IgD-negative memory B cell (primary cell): ENCODE results near the gene MAFB. TPM values are rescaled to one million over a fixed set of nuclear protein-coding genes. Genes with fewer than 3 reads are reported as not detected.

Source experiments
- H3K27ac Mint-ChIP-seq, 3 donors: one replicate each; pipeline ENCODE4 v1.8.0; 2020 to 2022; ENCODE audit warnings: mild to moderate bottlenecking in 3 of 3, mixed read lengths in 3 of 3, moderate library complexity in 1 of 3
- H3K27me3 Mint-ChIP-seq: one replicate; pipeline ENCODE4 v1.8.0; 2021; ENCODE audit warnings: mixed read lengths
- H3K36me3 Mint-ChIP-seq: one replicate; pipeline ENCODE4 v1.8.0; 2020; ENCODE audit warnings: mild to moderate bottlenecking, mixed read lengths
- H3K4me1 Mint-ChIP-seq, 3 donors: one replicate each; pipeline ENCODE4 v1.8.0; 2020 to 2022; ENCODE audit warnings: mixed read lengths in 3 of 3, mild to moderate bottlenecking in 1 of 3
- H3K4me3 Mint-ChIP-seq, 4 donors: one replicate each; pipeline ENCODE4 v1.8.0; 2020 to 2022; ENCODE audit warnings: mild to moderate bottlenecking in 4 of 4, mixed read lengths in 4 of 4, moderate library complexity in 3 of 4
- H3K9me3 Mint-ChIP-seq, 3 donors: one replicate each; pipeline ENCODE4 v1.8.0; 2020 to 2021; ENCODE audit warnings: mixed read lengths in 3 of 3, mild to moderate bottlenecking in 1 of 3
- polyA plus RNA-seq: library from polyadenylated mRNA; unstranded; fragments of 300-500 nt; fragmentation: Illumina TruSeq; gene quantifications from one replicate; pipeline ENCODE4 v1.2.3, GENCODE V29; 2021

MAFB gene
- polyA plus RNA-seq, 1 donor from 2014 or later, result not detected

- peaks cover 0 to 1% (median 0%) of the 10 kb centered on the region in 3 donors for H3K9me3 Mint-ChIP-seq
- peaks cover 28% of the 10 kb centered on the region for H3K27me3 Mint-ChIP-seq
- peaks cover 0 to 7% (median 0%) of the 10 kb centered on the region in 3 donors for H3K4me1 Mint-ChIP-seq
- no peak overlapping the region for H3K27ac Mint-ChIP-seq
- no peaks in the 10 kb centered on the region for H3K36me3 Mint-ChIP-seq
- H3K4me3 Mint-ChIP-seq, result no peak overlapping the region
Measured at GRCh38 chr20:40680161-40680959, 8.7 kb downstream of the MAFB start.

DNA sequence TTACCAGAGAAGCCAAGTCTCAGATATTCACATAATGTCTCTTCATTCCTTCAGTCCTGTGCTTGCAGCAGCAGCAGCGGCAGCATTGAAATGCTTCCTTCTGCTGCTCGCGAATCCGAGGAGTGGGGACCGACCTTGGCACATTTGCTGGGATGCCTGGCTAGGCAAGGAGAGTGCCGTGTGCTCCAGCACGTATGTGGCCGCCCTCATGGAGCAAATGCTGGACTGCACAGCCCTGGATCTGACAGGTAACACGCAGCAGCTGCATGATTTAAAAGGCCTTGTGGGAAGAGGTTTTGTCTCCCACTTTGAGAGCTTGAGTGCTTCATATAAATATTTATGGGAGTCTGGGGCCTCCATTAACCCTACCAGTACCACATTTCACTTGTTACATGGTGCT, 9.9 kb downstream of the MAFB start:
- peaks cover 23% of the 10 kb centered on the region for H3K27me3 Mint-ChIP-seq
- H3K9me3 Mint-ChIP-seq, result peaks cover 0 to 1% (median 0%) of the 10 kb centered on the region in 3 donors
- H3K36me3 Mint-ChIP-seq, result no peaks in the 10 kb centered on the region
- H3K4me1 Mint-ChIP-seq, result peaks cover 0 to 7% (median 0%) of the 10 kb centered on the region in 3 donors
- no peak overlapping the region for H3K27ac Mint-ChIP-seq
- no peak overlapping the region for H3K4me3 Mint-ChIP-seq

DNA sequence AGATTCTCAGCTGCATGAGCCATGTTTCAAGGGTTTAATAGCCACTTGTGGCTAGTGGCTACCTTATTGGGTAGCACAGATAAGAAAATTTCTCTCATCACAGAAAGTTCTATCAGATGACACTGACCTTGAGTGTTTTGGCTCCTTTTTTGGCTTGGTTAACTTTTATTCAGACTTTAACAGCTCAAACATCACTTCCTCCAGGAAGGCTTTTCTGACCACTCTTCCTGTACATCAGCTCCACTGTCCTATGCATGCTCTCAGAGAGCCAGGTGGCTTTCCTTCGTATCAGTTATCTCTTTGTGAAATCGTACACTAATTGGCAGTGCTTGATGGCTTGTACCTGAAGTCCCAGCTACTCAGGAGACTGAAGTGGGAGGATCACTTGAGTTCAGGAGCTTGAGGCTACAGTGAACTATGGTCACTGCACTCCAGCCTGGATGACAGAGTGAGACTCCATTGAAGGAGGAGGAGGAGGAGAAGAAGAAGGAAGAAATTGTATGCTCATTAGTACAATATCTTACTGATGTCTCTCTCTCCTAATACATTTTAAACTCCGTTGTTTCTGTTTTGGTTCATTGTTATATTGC, 10.7 kb downstream of the MAFB start:
- Mint-ChIP-seq H3K27me3 (peaks cover 18% of the 10 kb centered on the region), H3K4me3 (no peak overlapping the region), H3K27ac (no peak overlapping the region), H3K9me3 (peaks cover 0 to 1% (median 0%) of the 10 kb centered on the region in 3 donors), H3K4me1 (peaks cover 0 to 7% (median 0%) of the 10 kb centered on the region in 3 donors), H3K36me3 (no peaks in the 10 kb centered on the region)

GRCh38 chr20:40677343-40677924, 11.6 kb downstream of the MAFB start:
- peaks cover 15% of the 10 kb centered on the region for H3K27me3 Mint-ChIP-seq
- peaks cover 0 to 5% (median 0%) of the 10 kb centered on the region in 3 donors for H3K4me1 Mint-ChIP-seq
- H3K9me3 Mint-ChIP-seq, result peaks cover 0 to 1% (median 0%) of the 10 kb centered on the region in 3 donors
- no peak overlapping the region for H3K4me3 Mint-ChIP-seq
- no peaks in the 10 kb centered on the region for H3K36me3 Mint-ChIP-seq
- no peak overlapping the region for H3K27ac Mint-ChIP-seq

- no peak overlapping the region for H3K27ac Mint-ChIP-seq
- peaks cover 0 to 1% (median 0%) of the 10 kb centered on the region in 3 donors for H3K9me3 Mint-ChIP-seq
- no peaks in the 10 kb centered on the region for H3K36me3 Mint-ChIP-seq
- H3K27me3 Mint-ChIP-seq, result peaks cover 15% of the 10 kb centered on the region
- peaks cover 0 to 3% (median 0%) of the 10 kb centered on the region in 3 donors for H3K4me1 Mint-ChIP-seq
- peak overlapping the region in 1 of 4 donors; percentile 3 for H3K4me3 Mint-ChIP-seq
Measured at GRCh38 chr20:40676491-40677269, 12.4 kb downstream of the MAFB start.

GRCh38 chr20:40675599-40676221, 13.3 kb downstream of the MAFB start:
- peaks cover 0 to 3% (median 0%) of the 10 kb centered on the region in 3 donors for H3K4me1 Mint-ChIP-seq
- no peak overlapping the region for H3K27ac Mint-ChIP-seq
- H3K9me3 Mint-ChIP-seq, result peaks cover 0 to 1% (median 0%) of the 10 kb centered on the region in 3 donors
- H3K4me3 Mint-ChIP-seq, result no peak overlapping the region
- peaks cover 15% of the 10 kb centered on the region for H3K27me3 Mint-ChIP-seq
- no peaks in the 10 kb centered on the region for H3K36me3 Mint-ChIP-seq

GRCh38 chr20:40673442-40673841, 15.6 kb downstream of the MAFB start:
- Mint-ChIP-seq H3K36me3 (no peaks in the 10 kb centered on the region), H3K9me3 (peaks cover 0 to 1% (median 0%) of the 10 kb centered on the region in 3 donors), H3K4me1 (peaks cover 0 to 3% (median 0%) of the 10 kb centered on the region in 3 donors), H3K27me3 (peaks cover 9% of the 10 kb centered on the region), H3K4me3 (no peak overlapping the region), H3K27ac (no peak overlapping the region)

GRCh38 chr20:40672095-40672494, 16.9 kb downstream of the MAFB start:
- Mint-ChIP-seq H3K4me3 (no peak overlapping the region), H3K36me3 (no peaks in the 10 kb centered on the region), H3K4me1 (peaks cover 0 to 3% (median 0%) of the 10 kb centered on the region in 3 donors), H3K9me3 (no peaks in the 10 kb centered on the region), H3K27me3 (peaks cover 5% of the 10 kb centered on the region), H3K27ac (no peak overlapping the region)

GRCh38 chr20:40670253-40670652, 18.8 kb downstream of the MAFB start:
- Mint-ChIP-seq H3K9me3 (no peaks in the 10 kb centered on the region), H3K36me3 (no peaks in the 10 kb centered on the region), H3K4me1 (no peaks in the 10 kb centered on the region), H3K4me3 (no peak overlapping the region), H3K27me3 (peaks cover 3% of the 10 kb centered on the region), H3K27ac (no peak overlapping the region)

- Mint-ChIP-seq H3K4me3 (no peak overlapping the region), H3K27me3 (peaks cover 2% of the 10 kb centered on the region), H3K4me1 (no peaks in the 10 kb centered on the region), H3K9me3 (no peaks in the 10 kb centered on the region), H3K36me3 (no peaks in the 10 kb centered on the region), H3K27ac (no peak overlapping the region)
Measured at GRCh38 chr20:40669692-40670091, 19.3 kb downstream of the MAFB start.

GRCh38 chr20:40668449-40669228, 20.4 kb downstream of the MAFB start:
- no peaks in the 10 kb centered on the region for H3K9me3 Mint-ChIP-seq
- H3K4me1 Mint-ChIP-seq, result no peaks in the 10 kb centered on the region
- H3K27me3 Mint-ChIP-seq, result peaks cover 2% of the 10 kb centered on the region
- H3K4me3 Mint-ChIP-seq, result no peak overlapping the region
- no peaks in the 10 kb centered on the region for H3K36me3 Mint-ChIP-seq
- H3K27ac Mint-ChIP-seq, result no peak overlapping the region

DNA sequence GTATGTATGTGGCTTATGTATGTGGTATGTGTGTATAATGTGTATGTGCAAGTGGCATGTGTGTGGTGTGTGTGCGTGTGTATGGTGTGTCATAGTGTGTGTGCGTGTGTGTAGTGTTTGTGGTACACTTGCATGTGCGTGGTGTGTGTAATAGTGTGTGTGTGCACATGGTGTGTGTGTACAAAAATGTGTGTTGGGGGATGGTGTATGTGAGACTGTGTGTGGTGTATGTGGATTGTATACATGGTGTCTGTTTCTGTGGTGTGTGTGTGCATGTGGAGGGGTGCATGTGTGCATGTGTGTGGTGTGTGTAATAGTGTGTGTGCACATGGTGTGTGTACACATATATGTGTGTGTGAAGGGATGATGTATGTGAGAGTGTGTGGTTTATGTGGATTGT, 21.5 kb downstream of the MAFB start:
- Mint-ChIP-seq H3K4me3 (no peak overlapping the region), H3K27ac (no peak overlapping the region), H3K27me3 (peaks cover 4% of the 10 kb centered on the region), H3K36me3 (no peaks in the 10 kb centered on the region), H3K9me3 (no peaks in the 10 kb centered on the region), H3K4me1 (no peaks in the 10 kb centered on the region)

DNA sequence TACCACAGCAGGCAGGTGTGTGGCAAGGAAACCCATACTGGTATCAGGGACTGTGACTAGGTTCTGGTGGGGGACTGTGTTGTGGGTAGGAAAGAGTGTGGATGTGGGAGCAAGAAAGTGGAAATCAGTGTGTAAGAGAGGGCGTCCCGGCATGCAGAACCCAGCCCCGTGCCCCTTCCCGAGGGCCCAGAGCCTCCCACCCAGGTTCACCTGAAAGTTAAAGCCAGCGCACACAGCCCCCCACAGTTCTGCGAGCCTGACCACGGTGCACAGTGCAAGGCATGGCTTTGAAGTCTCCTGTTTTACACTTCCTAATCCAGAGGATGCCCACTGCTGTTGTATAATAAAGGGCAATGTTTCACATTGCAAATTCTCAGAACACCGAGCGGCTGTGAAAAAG, 22.7 kb downstream of the MAFB start:
- Mint-ChIP-seq H3K27ac (no peak overlapping the region), H3K9me3 (no peaks in the 10 kb centered on the region), H3K4me3 (no peak overlapping the region), H3K27me3 (peaks cover 4% of the 10 kb centered on the region), H3K36me3 (no peaks in the 10 kb centered on the region), H3K4me1 (no peaks in the 10 kb centered on the region)

- Mint-ChIP-seq H3K4me3 (no peak overlapping the region), H3K36me3 (no peaks in the 10 kb centered on the region), H3K9me3 (no peaks in the 10 kb centered on the region), H3K4me1 (no peaks in the 10 kb centered on the region), H3K27me3 (peaks cover 9% of the 10 kb centered on the region), H3K27ac (no peak overlapping the region)
Measured at GRCh38 chr20:40664891-40665290, 24.1 kb downstream of the MAFB start.
